ENCODE measurements around the gene KDM4B.

Gene KDM4B

GRCh38 chr19:5012688-5013457 lies 44.0 kb downstream of the KDM4B start:
- DNase-seq (ENCODE audit: low read depth in 3 of 3, low spot score in 1 of 3) = no peak

DNA sequence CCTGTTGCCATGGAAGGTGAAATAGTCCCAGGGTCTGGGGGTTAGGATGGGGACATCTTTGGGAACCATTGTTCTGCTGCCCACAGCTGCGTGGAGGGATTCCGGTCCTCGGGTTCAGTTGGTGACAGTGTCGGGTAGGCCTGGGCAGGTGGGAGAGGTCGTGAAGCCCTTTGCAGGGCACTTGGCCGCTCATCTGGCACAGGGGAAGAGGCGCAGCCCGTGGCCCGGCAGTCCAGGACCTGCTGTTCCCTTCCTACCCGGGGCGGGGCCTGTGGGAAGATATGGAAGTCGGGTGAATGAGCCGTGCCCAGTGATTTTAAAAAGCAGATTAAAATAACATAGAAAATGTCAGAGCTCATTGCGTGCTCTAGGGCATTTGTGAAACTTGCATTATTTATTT lies 44.8 kb downstream of the KDM4B start:
- DNase-seq (ENCODE audit: low read depth in 3 of 3, low spot score in 1 of 3) = no peak

GRCh38 chr19:5014941-5015340 lies 46.0 kb downstream of the KDM4B start:
- no peak for DNase-seq (ENCODE audit: low read depth in 3 of 3, low spot score in 1 of 3)

GRCh38 chr19:5016268-5016667 lies 47.4 kb downstream of the KDM4B start:
- DNase-seq (ENCODE audit: low read depth in 3 of 3, low spot score in 1 of 3) = no peak

DNA sequence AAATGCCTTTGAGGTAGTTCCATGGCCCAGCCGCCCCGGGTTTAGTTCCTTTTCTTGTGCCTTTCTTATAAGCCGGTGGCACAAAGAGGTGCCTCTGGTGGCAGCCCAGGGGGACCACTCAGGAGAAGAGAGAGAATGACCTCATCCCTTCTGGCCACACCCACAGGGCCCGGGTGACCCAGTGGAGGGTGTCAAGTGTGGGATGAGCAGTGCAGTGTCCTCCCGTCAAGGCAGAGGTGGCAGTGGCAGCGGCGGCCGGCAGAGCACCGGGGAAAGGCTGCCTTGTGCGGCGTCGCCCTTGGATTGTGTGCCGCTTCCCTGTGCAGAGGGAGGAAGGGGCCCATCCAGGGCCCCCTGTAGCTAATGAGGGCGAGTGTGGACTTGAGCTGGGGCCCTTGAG lies 47.9 kb downstream of the KDM4B start:
- no peak for DNase-seq (ENCODE audit: low read depth in 3 of 3, low spot score in 1 of 3)

DNA sequence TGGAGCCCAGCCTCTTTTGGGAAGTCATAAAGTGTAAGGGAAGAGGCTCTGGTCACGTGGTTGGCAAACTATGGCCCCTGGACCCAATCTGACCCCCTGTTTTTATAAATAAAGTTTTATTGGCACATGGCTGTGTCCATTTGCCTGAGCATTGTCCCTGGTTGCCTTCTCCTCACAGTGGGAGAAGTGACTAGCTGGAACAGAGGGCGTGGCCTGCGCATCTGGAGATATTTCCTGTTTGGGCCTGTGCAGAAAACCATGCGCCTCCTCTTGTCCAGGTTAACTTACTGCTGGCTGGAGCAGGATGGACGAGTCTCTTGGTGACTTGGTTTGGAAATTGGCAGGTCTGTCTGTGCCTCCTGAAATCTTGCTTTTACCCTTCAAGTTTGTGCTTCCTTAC lies 48.3 kb downstream of the KDM4B start:
- DNase-seq (ENCODE audit: low read depth in 3 of 3, low spot score in 1 of 3) = no peak

GRCh38 chr19:5018224-5019015 lies 49.5 kb downstream of the KDM4B start:
- DNase-seq (ENCODE audit: low read depth in 3 of 3, low spot score in 1 of 3) = no peak

DNA sequence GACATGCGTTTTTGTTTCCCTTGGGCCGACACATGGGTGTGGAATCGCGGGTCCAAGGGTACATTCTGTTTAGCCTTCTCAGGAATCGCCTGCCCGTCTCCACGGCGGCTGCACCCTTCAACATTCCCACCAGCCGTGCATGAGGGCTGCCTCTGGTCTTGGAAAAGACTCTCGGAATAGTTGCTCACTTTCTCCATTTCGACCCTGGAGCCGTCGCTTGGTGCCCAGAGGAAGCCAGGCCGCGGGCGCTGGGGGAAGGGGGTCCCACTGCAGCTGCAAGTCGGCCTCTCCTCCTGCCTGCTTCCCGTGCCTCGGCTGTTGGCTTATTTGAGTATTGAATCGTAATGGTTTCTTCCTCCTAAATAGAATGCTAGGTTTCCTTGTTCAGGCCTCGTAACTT lies 51.5 kb downstream of the KDM4B start:
- DNase-seq (ENCODE audit: low read depth in 3 of 3, low spot score in 1 of 3) = no peak

DNA sequence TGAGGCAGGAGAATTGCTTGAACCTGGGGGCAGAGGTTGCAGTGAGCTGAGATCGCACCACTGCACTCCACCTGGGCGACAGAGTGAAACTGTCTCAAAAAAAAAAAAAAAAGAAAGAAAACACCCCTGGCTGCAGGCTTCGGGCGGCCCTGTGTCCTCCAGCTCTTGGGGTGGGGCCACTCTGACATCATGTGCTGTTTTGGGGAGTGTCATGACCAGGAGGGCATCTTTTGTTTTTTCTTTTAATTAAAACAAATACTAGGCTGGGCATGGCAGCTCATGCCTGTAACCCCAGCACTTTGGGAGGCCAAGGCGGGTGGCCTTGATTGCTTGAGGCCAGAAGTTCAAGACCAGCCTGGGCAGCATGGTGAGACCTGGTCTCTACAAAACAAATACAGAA lies 52.1 kb downstream of the KDM4B start:
- no peak for DNase-seq (ENCODE audit: low read depth in 3 of 3, low spot score in 1 of 3)

DNA sequence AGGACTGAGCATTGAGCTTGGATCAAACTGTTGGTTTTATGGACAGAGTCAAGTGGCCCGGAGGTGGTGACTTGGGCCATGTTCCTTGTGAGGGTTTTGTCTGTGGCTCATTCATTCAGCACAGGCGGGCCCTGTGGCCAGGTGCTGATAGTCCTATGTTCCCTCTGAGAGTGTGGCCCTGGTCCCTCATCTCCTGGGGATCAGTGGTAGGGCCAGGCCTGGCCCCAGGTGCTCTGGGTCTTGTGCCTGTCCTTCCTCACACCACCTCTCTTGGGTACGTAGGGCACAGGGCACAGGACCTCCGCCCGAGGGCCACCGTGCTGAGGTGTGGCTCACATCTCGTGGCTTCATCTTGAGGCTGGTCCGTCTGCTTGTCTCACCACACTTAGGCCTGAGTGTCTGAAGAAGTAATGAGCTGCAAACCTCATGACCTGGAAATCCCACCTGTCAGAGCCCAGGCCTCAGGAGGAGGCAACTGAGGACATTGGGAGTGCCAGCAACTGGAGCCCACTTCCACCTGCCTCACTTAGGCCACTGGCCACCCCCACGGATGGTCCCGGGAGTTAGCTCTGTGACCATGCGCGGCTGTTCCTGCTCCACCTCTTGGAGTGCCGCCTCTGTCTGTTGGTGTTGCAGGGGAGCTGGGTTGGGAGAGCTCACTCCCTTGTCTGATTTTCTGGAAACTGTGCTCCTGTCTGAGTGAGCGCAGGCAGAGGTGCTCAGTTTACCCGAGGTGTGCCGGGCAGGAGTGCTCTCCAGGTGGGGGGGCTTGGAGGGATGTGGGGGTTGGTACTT lies 53.4 kb downstream of the KDM4B start:
- DNase-seq (ENCODE audit: low read depth in 3 of 3, low spot score in 1 of 3) = no peak

GRCh38 chr19:5023128-5023571 lies 54.2 kb downstream of the KDM4B start:
- no peak for DNase-seq (ENCODE audit: low read depth in 3 of 3, low spot score in 1 of 3)

DNA sequence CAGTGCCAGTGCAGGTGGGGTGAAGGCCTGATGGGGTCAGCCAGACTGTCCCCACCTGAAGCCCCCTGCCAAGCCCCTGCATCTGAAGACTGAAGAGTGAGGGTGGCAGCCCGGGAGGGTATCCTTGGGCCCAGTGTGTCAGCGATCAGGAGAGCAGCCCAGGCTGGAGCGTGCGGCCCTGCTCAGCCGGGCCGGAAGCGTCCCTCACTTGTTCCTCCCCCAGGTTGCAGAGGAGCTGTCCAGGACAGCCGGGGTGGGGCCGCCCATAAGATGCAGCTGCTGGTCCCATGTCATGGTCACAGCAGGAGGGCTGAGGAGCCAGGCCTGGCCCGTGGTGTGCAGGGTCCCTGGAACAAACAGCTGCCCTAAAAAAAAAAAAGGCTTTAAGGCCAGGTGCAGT lies 55.4 kb downstream of the KDM4B start:
- no peak for DNase-seq (ENCODE audit: low read depth in 3 of 3, low spot score in 1 of 3)

DNA sequence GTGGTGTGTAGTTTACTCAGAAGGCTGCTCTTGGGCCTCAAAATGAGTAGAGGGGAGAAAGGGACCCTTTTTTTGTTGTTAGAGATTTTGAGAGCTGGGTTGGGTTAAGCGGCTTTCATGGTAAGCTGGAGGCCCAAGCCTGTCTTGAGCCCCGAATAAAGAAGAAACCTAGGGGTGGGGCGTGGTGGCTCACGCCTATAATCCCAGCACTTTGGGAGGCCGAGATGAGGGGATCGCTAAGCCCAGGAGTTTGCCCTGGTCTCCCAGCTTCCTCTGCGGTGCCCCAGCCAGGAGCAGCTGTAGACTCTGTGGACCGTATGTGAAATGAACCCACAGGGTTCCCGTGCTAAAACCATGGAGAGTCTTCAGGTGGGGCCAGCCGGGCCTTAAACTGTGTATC lies 56.1 kb downstream of the KDM4B start:
- no peak for DNase-seq (ENCODE audit: low read depth in 3 of 3, low spot score in 1 of 3)

DNA sequence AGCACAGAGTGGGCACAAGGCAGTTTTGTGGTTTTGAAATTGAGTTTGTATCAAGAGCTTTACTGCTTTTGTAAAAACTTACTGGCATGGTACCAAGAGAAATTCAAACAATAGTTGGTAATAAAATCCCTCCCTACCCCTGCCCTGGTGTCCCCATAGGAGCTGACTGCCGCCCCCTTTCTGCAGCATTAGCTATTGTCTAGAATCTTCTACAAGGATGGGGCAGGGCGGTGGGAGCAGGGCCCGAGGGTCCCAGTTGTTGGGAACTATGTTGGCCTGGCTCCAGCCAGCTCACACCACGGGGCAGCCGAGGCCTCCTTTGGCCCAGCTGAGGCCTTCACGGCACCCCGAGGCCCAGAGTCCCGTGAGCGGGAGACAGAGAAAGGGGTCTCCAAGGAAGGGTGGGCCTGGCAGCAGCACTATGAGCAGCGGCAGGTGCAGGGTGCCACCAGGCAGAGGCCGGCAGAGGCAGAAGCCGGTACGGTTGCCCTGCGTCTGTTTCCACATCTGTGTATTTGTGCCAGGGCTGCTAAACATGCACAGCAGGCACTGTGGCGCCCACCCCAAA lies 57.9 kb downstream of the KDM4B start:
- no peak for DNase-seq (ENCODE audit: low read depth in 3 of 3, low spot score in 1 of 3)

DNA sequence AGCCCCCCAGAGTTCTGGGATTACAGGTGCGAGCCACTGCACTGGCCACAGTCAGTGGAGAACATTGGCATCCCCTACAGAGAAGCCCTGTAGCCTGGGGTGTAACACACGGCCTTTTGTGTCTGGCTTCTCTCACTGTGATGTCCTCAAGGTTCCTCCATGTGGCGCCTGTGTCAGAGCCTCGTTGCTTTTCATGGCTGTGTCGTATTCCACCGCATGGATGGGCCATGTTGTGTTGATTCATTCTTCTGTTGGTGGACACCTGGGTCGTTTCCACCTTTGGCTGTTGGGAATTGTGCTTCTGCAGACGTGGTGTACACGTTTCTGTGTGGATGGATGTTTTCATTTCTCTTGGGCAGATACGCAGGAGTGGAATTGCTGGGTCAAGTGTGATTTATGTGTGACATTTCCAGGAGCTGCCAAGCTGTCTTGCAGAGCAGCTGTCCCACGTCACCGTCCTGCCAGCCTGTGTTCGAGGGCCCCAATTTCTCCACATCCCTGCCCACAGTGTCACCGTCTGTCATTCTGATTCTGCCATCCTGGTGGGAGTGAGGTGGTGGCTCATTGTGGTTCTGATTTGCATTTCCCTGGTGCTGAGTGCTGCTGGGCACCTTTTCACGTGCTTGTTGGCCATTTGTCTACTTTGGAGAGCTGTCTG lies 59.4 kb downstream of the KDM4B start:
- DNase-seq (ENCODE audit: low read depth in 3 of 3, low spot score in 1 of 3) = no peak

DNA sequence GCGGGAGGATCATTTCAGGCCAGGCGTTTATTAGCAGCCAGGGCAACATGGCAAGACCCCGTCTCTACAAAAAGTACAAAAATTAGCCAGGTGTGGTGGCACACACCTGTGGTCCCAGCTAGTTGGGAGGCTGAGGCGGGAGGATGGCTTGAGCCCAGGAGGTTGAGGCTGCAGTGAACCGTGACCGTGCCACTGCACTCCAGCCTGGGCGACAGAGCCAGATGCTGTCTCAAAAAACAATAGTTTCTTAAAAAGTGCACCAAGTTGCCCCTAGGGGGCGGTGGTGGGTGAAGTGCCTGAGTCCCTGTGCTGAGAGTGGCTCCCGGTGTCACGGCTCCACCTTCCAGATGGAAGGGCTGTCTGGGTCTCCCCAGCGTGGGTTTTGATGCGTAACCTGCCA lies 60.7 kb downstream of the KDM4B start:
- peak in 1 of 3 donors; percentile 49 for DNase-seq (ENCODE audit: low read depth in 3 of 3, low spot score in 1 of 3)

GRCh38 chr19:5030136-5030820 lies 61.4 kb downstream of the KDM4B start:
- DNase-seq (ENCODE audit: low read depth in 3 of 3, low spot score in 1 of 3) = no peak

GRCh38 chr19:5030822-5031221 lies 61.9 kb downstream of the KDM4B start:
- DNase-seq (ENCODE audit: low read depth in 3 of 3, low spot score in 1 of 3) = no peak

GRCh38 chr19:5031231-5032100 lies 62.6 kb downstream of the KDM4B start:
- DNase-seq (ENCODE audit: low read depth in 3 of 3, low spot score in 1 of 3) = peak; percentile 35 to 81 (median 67)
